HFF-Myc (cell line): ENCODE results near the gene DTX3.

ENCODE experiments used
- DNase-seq: peaks from one replicate; pipeline ENCODE4 v3.0.0-alpha.2; 2011; ENCODE audit warnings: low read depth; ENCODE audit errors: extremely low read depth
- H3K4me3 ChIP-seq: replicated peaks from 2 replicates; pipeline ENCODE4 v1.5.1; 2011; ENCODE audit warnings: low read depth, mild to moderate bottlenecking, control low read depth, low read length
- CTCF ChIP-seq: IDR thresholded peaks from 2 replicates; pipeline ENCODE4 v1.5.1; 2012; ENCODE audit warnings: mild to moderate bottlenecking, low read depth, low read length, control low read depth; ENCODE audit errors: missing control alignments

DTX3 gene

DNA sequence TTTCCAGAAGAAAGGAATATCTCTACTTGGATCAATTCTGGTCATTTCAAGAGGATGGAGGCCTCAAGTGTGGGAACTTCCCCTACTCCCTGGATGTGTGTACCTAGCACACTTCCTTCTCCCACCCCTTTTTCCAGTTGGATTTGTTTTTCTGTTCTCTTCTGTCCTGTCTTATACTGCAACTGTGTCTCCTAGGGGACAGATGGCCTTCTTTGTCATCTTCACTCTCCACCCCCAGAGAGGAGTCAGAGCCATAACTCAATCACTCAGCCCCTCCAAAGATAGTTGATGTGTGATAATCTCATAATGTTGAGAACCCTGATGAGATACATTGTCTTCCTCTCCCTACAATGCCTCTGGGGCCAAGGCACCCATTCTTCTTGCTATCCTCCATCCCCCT, 2.1 kb upstream of the DTX3 start:
- no peak for DNase-seq
- H3K4me3 ChIP-seq = no peak overlapping the region
- TF ChIP-seq CTCF = no peak

DNA sequence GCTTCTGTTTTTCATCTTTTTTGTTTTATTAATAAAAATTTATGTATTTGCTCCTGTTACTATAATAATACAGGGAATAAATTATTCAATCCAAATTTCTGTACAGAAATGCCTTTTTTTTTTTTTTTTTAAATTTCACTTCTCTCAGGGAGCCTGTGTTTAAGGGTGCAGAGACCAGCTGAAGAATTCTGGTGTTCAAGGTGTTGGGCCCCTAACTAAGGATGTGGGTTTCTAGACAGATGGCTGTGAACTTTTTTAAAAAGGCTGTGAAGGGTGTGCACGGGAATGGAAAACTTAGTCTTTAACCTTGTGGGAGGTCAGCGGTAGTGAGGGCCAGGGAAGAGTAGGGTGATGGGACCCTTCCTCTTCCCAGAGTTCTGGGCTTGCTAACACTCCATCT, 1.3 kb upstream of the DTX3 start:
- DNase-seq = no peak
- H3K4me3 ChIP-seq = no peak overlapping the region
- no peak for TF ChIP-seq CTCF

- peak overlapping the region; percentile 59 for H3K4me3 ChIP-seq
- no peak for TF ChIP-seq CTCF
- no peak for DNase-seq
These were observed 690 bp upstream of the DTX3 start for GRCh38 chr12:57603815-57604453.

- no peak for DNase-seq
- TF ChIP-seq CTCF = no peak
- H3K4me3 ChIP-seq = peak overlapping the region; percentile 59
These were observed 577 bp downstream of the DTX3 start for GRCh38 chr12:57604992-57605810.

DNA sequence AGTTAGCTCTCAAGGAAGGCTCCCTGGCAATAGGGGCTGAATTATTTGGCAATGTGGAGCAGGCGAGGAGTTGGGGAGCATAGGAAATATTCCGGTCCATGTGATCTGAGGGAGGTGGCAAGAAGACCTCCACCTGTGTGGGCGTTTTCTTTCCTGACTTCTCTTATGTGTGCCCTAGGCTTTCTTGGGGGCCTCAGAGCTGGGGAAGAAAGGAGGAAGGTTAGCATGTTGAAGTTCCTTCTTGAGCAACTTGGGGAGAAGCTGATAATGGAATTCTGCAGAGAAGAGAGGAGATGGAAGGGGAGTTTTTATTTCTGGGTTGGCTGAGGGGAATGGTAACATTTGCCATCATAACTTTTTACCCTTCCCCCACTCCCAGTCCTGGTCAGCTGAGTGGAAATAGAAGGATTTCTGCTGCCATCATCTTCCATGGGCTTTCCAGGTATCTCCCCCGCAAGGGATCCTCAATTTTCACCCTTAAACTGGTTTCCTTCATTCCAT, 1.2 kb downstream of the DTX3 start:
- TF ChIP-seq CTCF = no peak
- peak overlapping the region; percentile 59; the same call in 1 of the 2 replicates for H3K4me3 ChIP-seq
- DNase-seq = no peak

DNA sequence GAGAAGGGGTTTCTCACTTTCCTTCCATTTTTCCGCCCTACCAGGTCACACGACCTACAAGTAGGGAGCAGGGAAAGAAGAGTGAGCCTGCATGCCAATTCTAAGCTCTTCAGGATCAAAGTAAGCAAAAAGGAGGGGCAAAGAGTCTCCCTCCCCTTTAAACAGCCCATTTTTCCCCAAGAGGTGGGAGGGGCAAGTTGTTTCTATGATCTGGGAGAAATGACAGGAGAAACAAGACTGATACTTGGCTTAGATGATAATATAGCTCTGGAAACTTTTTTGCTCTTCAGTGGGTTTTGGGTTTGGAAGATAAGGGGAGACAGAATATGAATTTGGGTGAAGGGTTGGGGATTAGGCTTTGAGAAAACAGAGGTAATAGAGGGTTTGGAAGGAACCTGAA, 1.8 kb downstream of the DTX3 start:
- no peak overlapping the region for H3K4me3 ChIP-seq
- no peak for DNase-seq
- no peak for TF ChIP-seq CTCF
